T-helper 1 cell treated with Interleukin-12 subunit alpha and Interleukin-12 subunit beta and Interleukin-4 antibody, amounts not matched to agents 30 ng/mL and 1 ng/mL, for 36 hours (primary cell): ENCODE data around the gene LRRC43. TPM values are rescaled to one million over a fixed set of nuclear protein-coding genes. Genes with fewer than 3 reads are reported as not detected.

ENCODE experiments used
- intact Hi-C: fragments of 100-400 bp; cut with micrococcal nuclease; formaldehyde crosslinking; loops from one replicate; pipeline ENCODE4 v1.15.1; 2024
- total RNA-seq: library from RNA; stranded (reverse); gene quantifications from 2 replicates; pipeline ENCODE4 v1.2.3, GENCODE V29; 2022

The LRRC43 gene
- total RNA-seq, 1 donor from 2014 or later = not detected

GRCh38 chr12:122189626-122190475, 6.9 kb downstream of the LRRC43 start:
- intact Hi-C loops = loop anchor here (2.0 kb wide), 2 partner anchors 29 to 67 kb away; no protein-coding TSS in a partner anchor

- intact Hi-C loops = loop anchor here (1.0 to 2.0 kb wide), 4 partner anchors 30 to 137 kb away; no protein-coding TSS in a partner anchor
Observed at GRCh38 chr12:122190842-122191668, 8.1 kb downstream of the LRRC43 start.

DNA sequence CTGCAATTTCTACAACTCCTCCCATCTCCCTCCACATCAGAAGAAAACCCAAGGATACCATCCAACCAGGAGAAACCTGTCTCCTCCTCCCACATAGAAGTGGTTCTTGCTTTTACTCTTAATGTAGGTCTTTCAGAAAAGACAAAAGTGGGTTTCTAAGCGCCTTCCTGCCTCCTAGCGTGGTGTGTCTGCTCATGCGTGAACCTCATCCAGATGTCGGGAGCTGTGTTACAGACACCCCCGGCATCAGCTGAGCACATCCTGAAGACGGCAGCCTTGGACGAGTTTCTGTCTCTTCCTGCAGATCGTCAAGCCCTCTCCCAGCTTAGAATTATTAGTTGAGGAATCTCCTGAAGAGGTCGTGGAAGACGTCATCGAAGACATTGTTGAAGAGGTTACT, 9.5 kb downstream of the LRRC43 start:
- intact Hi-C loops = no loop called here

- intact Hi-C loops = no loop called here
Observed at GRCh38 chr12:122194804-122195203, 11.9 kb downstream of the LRRC43 start.

- intact Hi-C loops = no loop called here
Observed at GRCh38 chr12:122195405-122195804, 12.5 kb downstream of the LRRC43 start.

DNA sequence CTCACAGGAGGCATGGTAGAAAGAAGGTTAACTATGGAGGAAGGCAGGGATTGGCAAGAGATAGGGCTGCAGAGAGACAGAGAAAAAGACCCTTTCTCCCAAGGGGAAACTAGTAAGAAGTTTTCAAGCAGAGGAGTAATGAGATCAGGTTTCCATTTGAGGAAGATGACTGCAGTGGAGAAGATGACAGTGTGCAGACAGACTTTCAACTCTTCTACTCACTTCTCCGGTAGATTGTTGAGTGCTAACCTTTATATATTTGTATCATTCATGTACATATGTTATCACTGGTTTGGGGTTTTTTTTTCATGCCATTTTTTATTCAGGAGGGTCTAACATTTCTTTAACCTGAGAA, 14.7 kb downstream of the LRRC43 start:
- intact Hi-C loops = no loop called here

- intact Hi-C loops = no loop called here
Observed at GRCh38 chr12:122199484-122200355, 16.8 kb downstream of the LRRC43 start.

DNA sequence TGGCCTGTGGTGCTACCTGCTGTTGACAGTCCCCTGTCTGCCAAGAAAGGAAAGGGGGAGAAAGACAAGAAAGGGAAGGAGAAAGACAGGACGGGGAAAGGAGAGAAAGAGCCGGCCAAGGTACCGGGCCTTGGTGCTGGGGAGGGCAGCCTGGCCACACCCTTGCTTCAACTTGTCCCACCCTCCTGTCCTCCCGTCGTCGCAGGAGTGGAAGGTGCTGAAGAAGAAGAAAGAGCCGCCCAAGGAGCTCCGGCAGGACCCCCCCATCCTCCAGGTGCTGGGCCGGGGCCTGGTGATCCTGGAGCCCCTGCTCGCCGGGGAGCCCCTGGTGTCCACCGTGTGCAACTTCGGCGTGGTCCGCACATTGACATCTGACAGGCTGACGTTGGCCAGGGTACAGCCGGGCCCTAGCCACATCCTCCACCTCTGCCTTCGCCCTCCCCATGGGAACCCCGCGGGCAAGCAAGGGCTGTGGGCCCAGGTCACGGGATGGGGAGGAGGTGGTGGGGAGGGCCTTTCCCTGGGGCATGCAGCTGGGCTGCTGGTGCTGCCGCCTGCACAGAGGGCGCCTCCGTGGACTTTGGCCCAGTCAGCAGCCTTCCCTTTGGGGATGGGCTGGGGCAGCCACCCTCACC, 17.7 kb downstream of the LRRC43 start:
- intact Hi-C loops = no loop called here

DNA sequence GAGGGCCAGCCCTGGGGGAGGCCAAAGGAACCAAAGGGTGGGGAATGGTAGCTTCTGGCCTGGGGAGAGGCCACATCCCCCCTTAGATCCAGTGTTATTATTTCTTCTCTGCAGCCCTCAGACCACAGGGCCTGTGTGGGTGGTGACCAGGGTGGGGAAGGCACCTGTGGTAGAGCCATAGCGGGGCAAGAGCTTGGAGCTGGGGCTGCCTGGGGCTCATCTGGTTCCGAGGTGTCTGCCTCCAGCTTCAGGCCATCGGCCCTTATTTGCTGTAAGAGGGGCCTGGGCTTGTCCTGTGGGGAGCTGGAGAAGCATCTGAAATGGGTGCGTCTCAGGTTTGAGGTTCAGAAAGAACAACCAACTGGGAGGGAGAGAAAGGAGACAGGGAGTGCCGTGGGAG, 18.5 kb downstream of the LRRC43 start:
- intact Hi-C loops = no loop called here

DNA sequence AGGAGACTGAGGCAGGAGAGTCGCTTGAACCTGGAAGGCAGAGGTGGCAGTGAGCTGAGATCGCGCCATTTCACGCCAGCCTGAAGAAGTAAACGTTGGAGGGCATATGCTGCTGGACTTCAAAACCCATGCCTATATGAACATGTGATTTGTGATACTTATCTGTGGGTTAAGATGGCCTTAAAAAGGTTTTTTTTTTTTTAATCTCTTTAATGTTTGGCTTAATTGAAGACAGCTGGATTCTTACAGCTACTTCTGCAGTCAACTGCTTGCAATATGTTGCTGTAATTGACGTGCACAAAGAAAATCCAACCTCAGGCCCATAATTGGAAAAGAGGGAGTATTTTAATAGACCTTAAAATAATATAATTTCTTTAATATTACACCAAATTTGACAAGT, 19.1 kb downstream of the LRRC43 start:
- intact Hi-C loops = no loop called here

GRCh38 chr12:122202811-122203210, 19.9 kb downstream of the LRRC43 start:
- intact Hi-C loops = loop anchor here (1.0 kb wide), 1 partner anchor 23 kb away; the partner anchor contains the start of gene DIABLO

DNA sequence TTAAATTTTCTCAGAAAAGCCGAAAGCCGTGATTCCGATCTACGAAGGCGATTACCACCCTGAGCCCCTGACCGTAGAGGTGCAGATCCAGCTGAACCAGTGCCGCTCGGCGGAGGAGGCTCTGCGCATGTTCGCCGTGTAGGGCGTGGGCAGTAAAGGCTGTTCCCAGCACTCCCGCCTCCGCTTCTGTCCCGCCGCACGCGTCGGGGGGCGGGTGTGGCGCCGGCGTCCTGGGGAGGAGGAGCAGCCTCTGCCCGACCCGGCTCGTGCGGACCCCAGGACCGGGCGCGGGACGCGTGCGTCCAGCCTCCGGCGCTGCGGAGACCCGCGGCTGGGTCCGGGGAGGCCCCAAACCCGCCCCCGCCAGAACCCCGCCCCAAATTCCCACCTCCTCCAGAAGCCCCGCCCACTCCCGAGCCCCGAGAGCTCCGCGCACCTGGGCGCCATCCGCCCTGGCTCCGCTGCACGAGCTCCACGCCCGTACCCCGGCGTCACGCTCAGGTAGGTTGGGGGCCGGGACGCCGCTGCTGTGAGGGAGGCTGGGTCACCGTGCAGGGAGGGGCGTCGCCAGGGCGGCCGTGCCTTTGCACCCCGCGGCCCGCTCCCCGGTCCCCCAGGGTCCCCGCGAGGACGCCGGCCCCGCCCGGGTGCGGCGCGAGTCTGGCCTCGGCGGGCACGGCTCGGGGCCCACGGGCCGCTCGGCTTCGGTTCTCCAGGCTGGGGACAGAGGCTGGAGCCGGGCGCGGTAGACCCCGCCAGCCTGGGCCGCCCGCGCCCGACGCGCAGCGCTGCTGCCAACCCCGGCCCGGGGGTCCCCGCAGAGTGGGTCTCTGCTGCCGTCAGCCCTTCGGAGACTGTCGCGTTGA, 20.6 kb downstream of the LRRC43 start, which contains the start of gene B3GNT4:
TSS of gene B3GNT4 (plus strand) at position 409 of the 866 bp plus-strand sequence. CDS start 910 bp downstream, outside the sequence.
- intact Hi-C loops = loop anchor here (1.0 kb wide), 1 partner anchor 23 kb away; the partner anchor contains the start of gene DIABLO

DNA sequence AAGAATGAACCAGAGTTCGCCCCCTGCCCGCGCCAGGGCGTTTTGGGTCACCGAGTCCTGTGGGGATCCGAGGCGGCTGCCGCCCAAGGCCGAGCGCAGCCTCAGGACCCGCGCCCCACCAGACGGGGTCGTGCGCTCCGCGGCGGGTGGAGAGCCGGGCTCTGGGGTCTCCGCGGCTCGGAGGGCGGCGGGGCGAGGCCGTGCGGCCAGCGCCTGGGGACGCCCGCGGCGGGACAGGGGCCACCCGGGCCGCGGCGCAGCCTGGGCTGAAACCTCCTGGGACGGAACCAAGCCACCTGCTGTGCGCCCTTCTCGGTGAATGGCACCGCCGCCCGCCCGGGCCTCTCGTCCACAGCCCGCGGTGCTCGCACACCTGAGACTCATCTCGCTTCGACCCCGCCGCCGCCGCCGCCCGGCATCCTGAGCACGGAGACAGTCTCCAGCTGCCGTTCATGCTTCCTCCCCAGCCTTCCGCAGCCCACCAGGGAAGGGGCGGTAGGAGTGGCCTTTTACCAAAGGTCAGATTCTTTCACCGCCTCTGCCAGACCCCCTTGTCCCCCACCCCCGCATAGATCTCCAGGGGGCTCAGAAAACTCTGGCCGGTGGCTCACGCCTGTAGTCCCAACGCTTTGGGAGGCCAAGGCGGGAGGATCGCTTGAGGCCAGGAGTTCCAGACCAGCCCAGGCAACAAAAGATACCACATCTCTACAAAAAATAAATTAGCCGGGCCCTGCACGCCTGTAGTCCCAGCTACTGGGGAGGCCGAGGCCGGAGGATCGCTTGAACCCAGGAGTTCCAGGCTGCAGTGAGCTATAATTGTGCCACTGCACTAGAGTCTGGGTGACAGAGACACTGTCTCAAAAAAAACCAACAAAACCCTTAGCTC, 21.5 kb downstream of the LRRC43 start:
- intact Hi-C loops = no loop called here

DNA sequence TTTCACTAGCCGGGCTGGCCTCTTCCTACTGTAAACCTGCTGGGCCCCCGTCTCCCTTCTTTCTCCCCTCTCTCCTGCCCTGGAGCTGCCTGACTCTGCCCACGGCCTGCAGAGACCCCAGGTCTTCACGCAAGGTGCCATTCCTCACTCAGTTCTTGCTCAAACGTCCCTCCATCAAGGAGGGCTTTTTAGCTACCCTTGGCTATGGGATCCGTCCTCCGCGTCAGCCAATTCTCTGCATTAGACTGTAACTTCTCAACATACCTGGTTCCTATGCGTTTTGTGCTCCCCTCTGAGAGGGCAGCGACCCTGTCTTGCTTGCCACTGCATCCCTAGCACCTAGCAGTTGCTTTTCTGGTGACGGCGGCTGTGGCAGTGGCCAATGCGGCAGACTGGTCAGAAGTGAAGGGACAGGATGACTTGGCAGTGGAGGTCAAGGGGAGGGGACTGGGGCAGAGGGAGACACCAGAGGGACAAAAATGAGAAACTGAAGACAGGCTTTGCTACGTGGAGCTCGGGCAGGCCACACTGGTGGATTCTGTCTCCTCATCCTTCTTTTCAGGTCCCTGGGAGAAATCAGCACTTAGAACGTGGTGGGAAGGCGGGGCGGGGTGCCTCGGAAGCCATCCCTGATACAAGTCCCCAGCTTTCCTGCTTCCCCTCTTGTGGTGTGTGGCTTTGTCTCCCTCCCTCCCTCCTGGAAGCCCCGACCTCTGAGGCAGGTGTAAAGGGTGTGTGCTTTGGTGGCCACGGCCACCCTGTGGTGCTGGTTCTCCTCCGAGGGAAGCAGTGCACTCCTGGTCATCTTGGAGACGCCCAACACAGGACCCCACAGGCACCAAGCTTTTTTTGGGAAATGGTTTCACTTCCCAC, 22.4 kb downstream of the LRRC43 start:
- intact Hi-C loops = no loop called here

DNA sequence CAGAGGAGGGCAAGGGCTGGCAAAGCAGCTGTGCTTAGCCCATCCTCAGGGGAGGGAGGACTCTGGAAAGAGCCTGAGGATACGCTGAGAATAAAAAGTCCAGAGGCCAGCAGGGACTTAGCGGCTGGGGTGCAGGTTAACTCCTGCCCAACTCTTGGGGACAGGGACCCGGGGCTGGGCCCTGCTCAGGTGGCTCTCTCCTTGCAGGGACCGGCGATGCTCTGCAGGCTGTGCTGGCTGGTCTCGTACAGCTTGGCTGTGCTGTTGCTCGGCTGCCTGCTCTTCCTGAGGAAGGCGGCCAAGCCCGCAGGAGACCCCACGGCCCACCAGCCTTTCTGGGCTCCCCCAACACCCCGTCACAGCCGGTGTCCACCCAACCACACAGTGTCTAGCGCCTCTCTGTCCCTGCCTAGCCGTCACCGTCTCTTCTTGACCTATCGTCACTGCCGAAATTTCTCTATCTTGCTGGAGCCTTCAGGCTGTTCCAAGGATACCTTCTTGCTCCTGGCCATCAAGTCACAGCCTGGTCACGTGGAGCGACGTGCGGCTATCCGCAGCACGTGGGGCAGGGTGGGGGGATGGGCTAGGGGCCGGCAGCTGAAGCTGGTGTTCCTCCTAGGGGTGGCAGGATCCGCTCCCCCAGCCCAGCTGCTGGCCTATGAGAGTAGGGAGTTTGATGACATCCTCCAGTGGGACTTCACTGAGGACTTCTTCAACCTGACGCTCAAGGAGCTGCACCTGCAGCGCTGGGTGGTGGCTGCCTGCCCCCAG, 23.4 kb downstream of the LRRC43 start:
- intact Hi-C loops = no loop called here

DNA sequence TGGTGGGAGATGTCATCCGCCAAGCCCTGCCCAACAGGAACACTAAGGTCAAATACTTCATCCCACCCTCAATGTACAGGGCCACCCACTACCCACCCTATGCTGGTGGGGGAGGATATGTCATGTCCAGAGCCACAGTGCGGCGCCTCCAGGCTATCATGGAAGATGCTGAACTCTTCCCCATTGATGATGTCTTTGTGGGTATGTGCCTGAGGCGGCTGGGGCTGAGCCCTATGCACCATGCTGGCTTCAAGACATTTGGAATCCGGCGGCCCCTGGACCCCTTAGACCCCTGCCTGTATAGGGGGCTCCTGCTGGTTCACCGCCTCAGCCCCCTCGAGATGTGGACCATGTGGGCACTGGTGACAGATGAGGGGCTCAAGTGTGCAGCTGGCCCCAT, 24.1 kb downstream of the LRRC43 start:
- intact Hi-C loops = no loop called here

DNA sequence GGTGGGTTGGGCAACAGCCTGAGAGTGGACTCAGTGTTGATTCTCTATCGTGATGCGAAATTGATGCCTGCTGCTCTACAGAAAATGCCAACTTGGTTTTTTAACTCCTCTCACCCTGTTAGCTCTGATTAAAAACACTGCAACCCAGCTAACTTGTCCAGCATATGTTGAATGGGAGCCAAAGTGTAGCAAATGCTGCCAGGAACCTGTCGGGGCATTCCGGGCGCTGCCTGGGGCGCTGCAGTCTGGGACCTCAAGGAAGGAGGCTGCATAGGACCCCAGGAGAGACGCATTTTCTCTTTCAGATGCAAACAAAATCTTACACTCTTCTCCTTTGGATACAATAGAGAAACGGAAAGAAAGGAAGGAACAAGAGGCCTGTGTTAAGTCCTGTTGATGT, 24.5 kb downstream of the LRRC43 start:
- intact Hi-C loops = no loop called here
